Hematopoietic multipotent progenitor cell (in vitro differentiated cells): ENCODE measurements around the gene CHRM1. TPM values are rescaled to one million over a fixed set of nuclear protein-coding genes. Genes with fewer than 3 reads are reported as not detected.

Source experiments
- DNase-seq, 3 donors: peaks; one replicate each; pipeline ENCODE4 v3.0.0-alpha.2; 2011 to 2015; ENCODE audit warnings: low read depth in 2 of 3, low spot score in 2 of 3
- total RNA-seq: library from RNA; depleted of rRNA; stranded (reverse); fragments of >200 nt; gene quantifications from one replicate; pipeline ENCODE4 v1.2.3, GENCODE V29; 2012

CHRM1 gene
- total RNA-seq, 1 donor, result under 0.01 TPM

GRCh38 chr11:62908468-62909072, 12.6 kb downstream of the CHRM1 start:
- no peak for DNase-seq

GRCh38 chr11:62905927-62906531, 15.1 kb downstream of the CHRM1 start:
- peak; percentile 69 to 83 (median 69) for DNase-seq

- no peak for DNase-seq
Measured at GRCh38 chr11:62905296-62905695, 15.9 kb downstream of the CHRM1 start.

GRCh38 chr11:62902932-62903331, 18.2 kb downstream of the CHRM1 start:
- no peak for DNase-seq

DNA sequence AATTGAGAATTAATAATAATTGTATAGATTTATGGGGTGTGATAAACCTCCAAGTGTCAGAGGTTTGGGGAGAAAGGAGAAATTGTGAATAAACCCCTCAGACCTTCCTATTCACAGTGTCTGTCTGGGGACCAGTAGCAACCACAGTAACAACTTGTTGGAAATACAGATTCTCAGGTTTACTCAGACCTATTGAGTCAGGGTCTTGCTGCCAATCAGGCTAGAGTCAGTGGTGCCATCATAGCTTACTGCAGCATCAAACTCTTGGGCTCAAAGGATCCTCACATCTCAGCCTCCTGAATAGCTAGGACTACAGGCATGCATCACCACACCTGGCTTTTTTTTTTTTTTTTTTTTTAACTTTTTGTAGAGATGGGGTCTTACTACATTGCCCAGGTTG, 23.1 kb downstream of the CHRM1 start:
- no peak for DNase-seq

- DNase-seq, result no peak
Measured at GRCh38 chr11:62897311-62897710, 23.9 kb downstream of the CHRM1 start.

- DNase-seq, result no peak
Measured at GRCh38 chr11:62896049-62896448, 25.1 kb downstream of the CHRM1 start.

- DNase-seq, result no peak
Measured at GRCh38 chr11:62895501-62895900, 25.7 kb downstream of the CHRM1 start.

GRCh38 chr11:62892077-62892922, 28.9 kb downstream of the CHRM1 start:
- no peak for DNase-seq

DNA sequence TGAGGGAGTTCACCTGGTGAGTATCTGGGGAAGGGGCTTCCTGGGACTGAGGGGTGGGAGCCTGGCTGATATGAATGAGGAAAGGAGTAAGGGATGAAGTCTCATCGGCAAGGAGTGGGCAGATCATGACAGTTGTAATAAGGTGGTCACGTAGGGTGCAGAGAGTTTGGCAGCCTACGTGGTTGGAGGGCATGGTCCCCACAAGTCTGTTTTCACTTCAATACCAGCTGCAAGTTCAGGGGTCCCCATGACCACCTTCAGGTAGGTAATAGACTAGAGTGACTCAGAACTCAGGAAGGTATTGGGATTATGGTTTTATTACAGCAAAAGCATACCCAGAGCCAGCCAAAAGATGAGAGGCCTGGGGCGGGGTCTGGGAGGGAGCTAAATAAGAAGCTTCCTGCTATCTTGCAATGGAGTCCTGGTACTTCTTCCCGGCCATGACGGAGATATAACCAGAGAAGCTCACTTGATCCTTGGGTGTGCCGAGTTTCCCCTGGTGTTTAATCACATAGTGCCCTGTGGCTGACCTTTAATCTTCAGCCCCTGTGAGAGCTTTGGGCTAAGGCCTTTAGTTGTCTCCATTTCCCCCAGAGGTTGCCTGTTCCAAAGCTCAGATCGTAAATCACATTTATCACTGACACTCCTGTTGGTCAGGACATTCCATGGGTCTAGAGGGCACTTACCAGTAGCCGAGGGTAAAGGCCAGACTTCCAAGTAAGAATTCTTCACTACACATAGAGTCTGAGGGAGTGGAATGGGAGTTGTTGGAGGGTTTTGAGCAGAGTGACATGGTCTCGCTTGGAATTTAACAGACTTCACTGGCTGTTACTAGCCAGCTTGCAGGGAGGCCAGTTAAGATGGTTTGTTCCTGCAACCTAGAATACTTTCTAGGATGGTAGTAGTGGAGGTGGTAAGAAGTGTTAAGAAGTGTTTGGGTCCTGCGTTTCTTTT, 31.4 kb downstream of the CHRM1 start:
- DNase-seq, result no peak

DNA sequence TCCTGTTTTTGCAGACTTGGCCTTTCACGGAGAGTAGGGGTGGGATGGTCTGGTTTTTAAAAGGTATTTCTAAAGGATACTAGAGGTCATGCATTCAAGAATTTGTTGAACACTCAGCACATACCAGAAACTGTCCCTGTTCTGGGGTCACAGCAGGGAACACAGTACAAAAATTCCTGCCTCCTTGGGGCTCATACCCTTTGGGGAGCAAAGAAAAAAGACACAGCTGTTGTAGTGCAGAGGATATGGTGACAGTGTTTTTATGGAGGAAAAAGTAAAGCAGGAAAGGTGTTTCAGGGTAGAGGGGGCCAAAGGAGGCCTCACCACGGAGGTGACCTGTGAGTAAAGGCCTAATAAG, 32.1 kb downstream of the CHRM1 start:
- DNase-seq, result no peak

DNA sequence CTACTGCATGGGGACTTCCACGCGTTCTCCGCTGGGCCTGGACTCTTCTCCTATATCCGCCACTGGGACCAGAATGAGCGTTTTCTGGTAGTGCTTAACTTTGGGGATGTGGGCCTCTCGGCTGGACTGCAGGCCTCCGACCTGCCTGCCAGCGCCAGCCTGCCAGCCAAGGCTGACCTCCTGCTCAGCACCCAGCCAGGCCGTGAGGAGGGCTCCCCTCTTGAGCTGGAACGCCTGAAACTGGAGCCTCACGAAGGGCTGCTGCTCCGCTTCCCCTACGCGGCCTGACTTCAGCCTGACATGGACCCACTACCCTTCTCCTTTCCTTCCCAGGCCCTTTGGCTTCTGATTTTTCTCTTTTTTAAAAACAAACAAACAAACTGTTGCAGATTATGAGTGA, 32.8 kb downstream of the CHRM1 start:
- no peak for DNase-seq

DNA sequence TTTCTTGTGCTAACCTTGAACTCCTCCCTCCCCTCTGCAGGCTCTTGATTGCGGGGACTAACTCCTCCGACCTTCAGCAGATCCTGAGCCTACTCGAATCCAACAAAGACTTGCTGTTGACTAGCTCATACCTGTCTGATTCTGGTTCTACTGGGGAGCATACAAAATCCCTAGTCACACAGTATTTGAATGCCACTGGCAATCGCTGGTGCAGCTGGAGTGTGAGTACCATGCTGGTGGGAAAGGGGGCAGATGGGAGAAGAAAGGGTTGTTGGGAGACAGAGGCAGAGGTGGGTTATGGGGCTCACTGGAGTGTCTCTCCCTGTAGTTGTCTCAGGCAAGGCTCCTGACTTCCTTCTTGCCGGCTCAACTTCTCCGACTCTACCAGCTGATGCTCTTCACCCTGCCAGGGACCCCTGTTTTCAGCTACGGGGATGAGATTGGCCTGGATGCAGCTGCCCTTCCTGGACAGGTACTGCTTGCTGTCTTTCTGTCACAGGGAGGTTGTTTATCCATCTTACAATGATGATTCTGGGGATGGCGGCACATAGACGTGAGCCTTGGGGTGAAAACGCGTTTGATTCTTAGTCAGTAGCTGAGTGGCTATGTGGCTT, 35.9 kb downstream of the CHRM1 start:
- no peak for DNase-seq

- DNase-seq, result no peak
Measured at GRCh38 chr11:62883673-62884072, 37.5 kb downstream of the CHRM1 start.

DNA sequence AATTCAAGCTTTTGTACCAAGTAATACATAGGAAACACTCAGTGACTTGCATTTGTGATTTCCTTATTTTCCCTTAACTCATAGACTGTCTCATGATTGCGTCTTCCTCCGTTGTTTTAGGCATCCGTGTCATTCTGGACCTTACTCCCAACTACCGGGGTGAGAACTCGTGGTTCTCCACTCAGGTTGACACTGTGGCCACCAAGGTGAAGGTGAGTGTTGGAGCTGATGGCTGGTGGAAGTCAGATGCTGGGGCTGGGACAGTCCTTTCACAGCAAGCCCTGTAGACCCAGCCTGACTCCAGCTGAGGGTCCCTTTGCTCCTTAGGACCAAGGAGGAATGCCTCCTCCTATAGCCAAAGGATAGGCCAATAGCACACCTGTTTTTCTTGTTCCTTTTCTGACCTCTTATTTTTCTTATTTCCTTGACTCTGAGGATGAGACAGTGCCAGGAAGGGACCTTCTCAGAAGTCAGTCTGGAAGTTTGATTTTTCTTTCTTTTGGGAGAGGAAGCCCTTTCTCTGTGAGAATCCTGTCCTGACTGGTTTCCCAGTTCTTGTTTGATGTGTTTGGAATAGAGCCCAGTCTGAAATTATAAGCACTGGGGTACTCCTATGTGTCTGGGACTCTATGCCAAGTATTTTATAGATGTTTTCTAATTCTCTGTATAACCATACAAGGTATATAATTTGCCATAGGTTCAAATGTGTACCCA, 38.2 kb downstream of the CHRM1 start:
- DNase-seq, result no peak

GRCh38 chr11:62882431-62882749, 38.8 kb downstream of the CHRM1 start:
- no peak for DNase-seq

DNA sequence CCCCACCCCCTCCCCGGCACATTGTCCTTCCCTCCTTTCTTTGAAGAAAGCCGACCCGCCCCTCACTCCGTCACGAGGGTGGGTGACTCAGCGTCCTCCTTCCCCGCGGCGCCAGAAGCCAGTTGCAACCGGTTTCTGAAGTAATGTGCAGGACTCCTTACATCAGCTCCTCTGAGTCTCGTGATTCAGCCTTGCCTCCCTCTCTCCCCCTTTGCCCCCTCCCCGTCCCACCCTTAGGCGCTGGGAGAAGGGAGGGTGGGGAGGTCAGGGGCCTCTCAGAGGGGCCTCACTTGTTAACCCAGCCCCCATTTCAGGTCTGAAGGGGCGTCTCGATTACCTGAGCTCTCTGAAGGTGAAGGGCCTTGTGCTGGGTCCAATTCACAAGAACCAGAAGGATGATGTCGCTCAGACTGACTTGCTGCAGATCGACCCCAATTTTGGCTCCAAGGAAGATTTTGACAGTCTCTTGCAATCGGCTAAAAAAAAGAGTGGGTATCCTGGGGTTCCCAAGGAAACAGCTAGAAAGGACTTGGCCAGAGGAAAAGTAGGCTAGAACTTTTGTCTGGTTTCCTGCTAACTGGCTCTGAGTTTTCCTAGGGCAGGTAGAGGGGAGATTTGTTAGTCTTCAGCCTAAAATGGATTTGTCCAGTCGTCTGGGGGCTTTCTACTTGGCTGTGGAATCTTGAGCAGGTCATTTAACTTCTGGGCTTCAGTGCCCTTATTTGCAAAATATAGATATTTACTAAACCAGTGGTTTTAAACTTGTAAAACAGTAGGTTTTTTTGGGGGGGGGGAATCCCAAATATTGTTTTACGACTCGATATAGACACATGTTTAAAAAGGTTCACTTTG, 39.4 kb downstream of the CHRM1 start:
- peak; percentile 69 to 97 (median 96) for DNase-seq

DNA sequence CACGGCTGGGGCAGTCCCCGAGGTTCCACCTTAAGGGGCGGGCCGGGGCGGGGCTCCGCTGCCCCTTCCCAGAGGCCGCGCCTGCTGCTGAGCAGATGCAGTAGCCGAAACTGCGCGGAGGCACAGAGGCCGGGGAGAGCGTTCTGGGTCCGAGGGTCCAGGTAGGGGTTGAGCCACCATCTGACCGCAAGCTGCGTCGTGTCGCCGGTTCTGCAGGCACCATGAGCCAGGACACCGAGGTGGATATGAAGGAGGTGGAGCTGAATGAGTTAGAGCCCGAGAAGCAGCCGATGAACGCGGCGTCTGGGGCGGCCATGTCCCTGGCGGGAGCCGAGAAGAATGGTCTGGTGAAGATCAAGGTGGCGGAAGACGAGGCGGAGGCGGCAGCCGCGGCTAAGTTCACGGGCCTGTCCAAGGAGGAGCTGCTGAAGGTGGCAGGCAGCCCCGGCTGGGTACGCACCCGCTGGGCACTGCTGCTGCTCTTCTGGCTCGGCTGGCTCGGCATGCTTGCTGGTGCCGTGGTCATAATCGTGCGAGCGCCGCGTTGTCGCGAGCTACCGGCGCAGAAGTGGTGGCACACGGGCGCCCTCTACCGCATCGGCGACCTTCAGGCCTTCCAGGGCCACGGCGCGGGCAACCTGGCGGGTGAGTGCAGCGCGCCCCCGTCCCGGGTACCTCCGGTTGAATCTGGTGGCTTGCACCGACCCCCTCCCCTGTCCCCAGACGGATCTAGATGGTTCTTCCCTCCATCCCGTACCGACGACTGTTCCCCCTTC, 40.2 kb downstream of the CHRM1 start, which contains the start of gene SLC3A2:
SLC3A2 (plus strand) TSS at position 94 of the 776 bp plus-strand sequence; CDS start at position 222, 128 bp downstream.
- DNase-seq, result peak; percentile 80 to 90 (median 89)
